ENCODE results near the gene RTEL1.

GRCh38 chr20:63703471-63703975, 45.4 kb downstream of the RTEL1 start:
- TF ChIP-seq GATA1 (IDR thresholded peaks at IDR 0.05; ENCODE audit: low read depth, low read length) (no peak), POLR2A (IDR thresholded peaks at IDR 0.05; ENCODE audit: low read length) (no peak)

All from erythroblast (primary cell).